OCI-LY1 (cell line): ENCODE data around the gene MYH7.
"Not testable (repeated sequence)": the region's sequence is repeated elsewhere in the genome, so short reads cannot be mapped to it uniquely, and the experiment has no call there.

ENCODE experiments used
- H2AFZ ChIP-seq: fragments of 200-600 bp; sonication (generic), shearing (Covaris generic); 2 replicates; pipeline ENCODE4 v1.6.0; 2014; ENCODE audit warnings: antibody characterized with exemption, mild to moderate bottlenecking, low read length
- H3F3A ChIP-seq: fragments of 200-600 bp; sonication (generic), shearing (Covaris generic); 2 replicates; pipeline ENCODE4 v1.6.0; 2014; ENCODE audit warnings: mild to moderate bottlenecking, antibody characterized with exemption, low read length, moderate library complexity; ENCODE audit not compliant: insufficient read depth
- H3K27ac ChIP-seq: fragments of 200-600 bp; sonication (generic); 2 replicates; pipeline ENCODE4 v1.5.1; 2014; ENCODE audit warnings: low read length, mixed run types, mild to moderate bottlenecking, low read depth; ENCODE audit not compliant: poor library complexity, severe bottlenecking
- H3K27me3 ChIP-seq: fragments of 200-600 bp; sonication (generic); 2 replicates; pipeline ENCODE4 v1.6.0; 2014; ENCODE audit warnings: antibody characterized with exemption, mild to moderate bottlenecking, low read length, moderate library complexity; ENCODE audit not compliant: insufficient read depth
- H3K36me3 ChIP-seq: fragments of 200-600 bp; sonication (generic); 2 replicates; pipeline ENCODE4 v1.6.1; 2014; ENCODE audit warnings: mild to moderate bottlenecking, antibody characterized with exemption, low read length, moderate library complexity, mixed read lengths; ENCODE audit not compliant: insufficient read depth
- H3K4me1 ChIP-seq: fragments of 200-600 bp; sonication (generic); 2 replicates; pipeline ENCODE4 v1.5.1; 2014; ENCODE audit warnings: mild to moderate bottlenecking, low read length, moderate library complexity; ENCODE audit not compliant: insufficient read depth, severe bottlenecking
- H3K4me2 ChIP-seq: fragments of 200-600 bp; sonication (generic), shearing (Covaris generic); 2 replicates; pipeline ENCODE4 v1.6.1; 2014; ENCODE audit warnings: low read length
- H3K4me3 ChIP-seq: fragments of 200-600 bp; sonication (generic); 2 replicates; pipeline ENCODE4 v1.5.1; 2014; ENCODE audit warnings: low read length, low read depth, mild to moderate bottlenecking, mixed read lengths; ENCODE audit not compliant: poor library complexity, severe bottlenecking
- H3K79me2 ChIP-seq: fragments of 200-600 bp; shearing (Covaris generic); 2 replicates; pipeline ENCODE4 v1.6.1; 2016; ENCODE audit warnings: mixed run types, low read length, mixed read lengths; ENCODE audit not compliant: insufficient read depth
- H3K9ac ChIP-seq: fragments of 200-600 bp; sonication (generic), shearing (Covaris generic); 2 replicates; pipeline ENCODE4 v1.6.1; 2014; ENCODE audit warnings: mild to moderate bottlenecking, low read length, mixed read lengths
- H3K9me2 ChIP-seq: fragments of 200-600 bp; sonication (generic), shearing (Covaris generic); 2 replicates; pipeline ENCODE4 v1.6.1; 2014; ENCODE audit warnings: low read depth, mild to moderate bottlenecking, low read length, mixed read lengths
- H3K9me3 ChIP-seq: fragments of 200-600 bp; shearing (Covaris generic); 2 replicates; pipeline ENCODE4 v1.6.1; 2014; ENCODE audit warnings: low read length, mixed read lengths
- H4K20me1 ChIP-seq: fragments of 200-600 bp; sonication (generic), shearing (Covaris generic); 2 replicates; pipeline ENCODE4 v1.6.0; 2016; ENCODE audit warnings: mild to moderate bottlenecking, low read length; ENCODE audit not compliant: insufficient read depth
- CTCF ChIP-seq: fragments of 200-600 bp; sonication (generic), shearing (Covaris generic); IDR thresholded peaks from 2 replicates; pipeline ENCODE4 v1.5.1; 2017; ENCODE audit warnings: mild to moderate bottlenecking, antibody characterized with exemption, low read length, moderate library complexity, mixed read lengths
- EZH2 ChIP-seq: fragments of 200-600 bp; sonication (generic), shearing (Covaris generic); IDR thresholded peaks from 2 replicates; pipeline ENCODE4 v1.8.0; 2017; ENCODE audit warnings: borderline replicate concordance, mixed run types, mild to moderate bottlenecking, antibody characterized with exemption, low read length, moderate library complexity, mixed read lengths

MYH7 gene

GRCh38 chr14:23418021-23418420 lies 17.4 kb downstream of the MYH7 start:
- TF ChIP-seq EZH2 (no peak), CTCF (no peak)
- Histone ChIP-seq H3K27ac (no peak overlapping the region), H3K9me2 (no peaks in the 10 kb centered on the region), H3K9me3 (no peaks in the 10 kb centered on the region), H3K9ac (no peak overlapping the region), H3K27me3 (no peaks in the 10 kb centered on the region), H3K36me3 (no peaks in the 10 kb centered on the region), H4K20me1 (no peaks in the 10 kb centered on the region), H3F3A (no peaks in the 10 kb centered on the region), H3K4me1 (no peaks in the 10 kb centered on the region), H3K4me3 (no peak overlapping the region), H2AFZ (no peak overlapping the region), H3K79me2 (no peaks in the 10 kb centered on the region), H3K4me2 (no peak overlapping the region)

- H2AFZ ChIP-seq, H3K9me3 ChIP-seq, H4K20me1 ChIP-seq, H3F3A ChIP-seq, H3K27ac ChIP-seq, H3K9me2 ChIP-seq, H3K9ac ChIP-seq, H3K36me3 ChIP-seq, H3K27me3 ChIP-seq, H3K4me2 ChIP-seq, H3K79me2 ChIP-seq, H3K4me3 ChIP-seq, H3K4me1 ChIP-seq: not testable (repeated sequence)
Observed at GRCh38 chr14:23417269-23417668, 18.2 kb downstream of the MYH7 start.

GRCh38 chr14:23416801-23417200 lies 18.7 kb downstream of the MYH7 start:
- no peak for TF ChIP-seq EZH2
- TF ChIP-seq CTCF = no peak
- H3K27me3 ChIP-seq = peaks cover 2% of the 10 kb centered on the region; the same call in 1 of the 2 replicates
- no peak overlapping the region for H3K27ac ChIP-seq
- no peaks in the 10 kb centered on the region for H3K9me3 ChIP-seq
- H3K4me2 ChIP-seq = no peak overlapping the region
- no peaks in the 10 kb centered on the region for H3K9me2 ChIP-seq
- H2AFZ ChIP-seq = no peak overlapping the region
- H3K9ac ChIP-seq = no peak overlapping the region
- no peaks in the 10 kb centered on the region for H3K4me1 ChIP-seq
- no peak overlapping the region for H3K4me3 ChIP-seq
- no peaks in the 10 kb centered on the region for H3K79me2 ChIP-seq
- H3K36me3 ChIP-seq = no peaks in the 10 kb centered on the region
- no peaks in the 10 kb centered on the region for H4K20me1 ChIP-seq
- no peaks in the 10 kb centered on the region for H3F3A ChIP-seq

- no peak overlapping the region for H3K4me2 ChIP-seq
- no peaks in the 10 kb centered on the region for H3K9me2 ChIP-seq
- no peak overlapping the region for H3K27ac ChIP-seq
- no peak for TF ChIP-seq EZH2
- TF ChIP-seq CTCF = no peak
- no peak overlapping the region for H3K4me3 ChIP-seq
- no peak overlapping the region for H2AFZ ChIP-seq
- no peak overlapping the region for H3K9ac ChIP-seq
- H4K20me1 ChIP-seq = no peaks in the 10 kb centered on the region
- H3K27me3 ChIP-seq = peaks cover 3% of the 10 kb centered on the region; the same call in 1 of the 2 replicates
- H3K4me1 ChIP-seq = no peaks in the 10 kb centered on the region
- H3K79me2 ChIP-seq = no peaks in the 10 kb centered on the region
- H3K36me3 ChIP-seq = no peaks in the 10 kb centered on the region
- no peaks in the 10 kb centered on the region for H3F3A ChIP-seq
- no peaks in the 10 kb centered on the region for H3K9me3 ChIP-seq
Observed at GRCh38 chr14:23415821-23416778, 19.4 kb downstream of the MYH7 start.
